Cerebellar nuclear complex (tissue), 1 donor: Measurements from ENCODE around the gene C4B.
"Not testable (repeated sequence)": the region's sequence is repeated elsewhere in the genome, so short reads cannot be mapped to it uniquely, and the experiment has no call there.

ENCODE experiments used
- DNase-seq, 2 experiments: peaks; one replicate each; lab custom pipeline; 2025; lab: John Stamatoyannopoulos, UW

The C4B gene

GRCh38 chr6:32014547-32014946 lies at the start of gene C4B:
C4B (plus strand) TSS chr6:32014795; CDS start chr6:32014846, 51 bp downstream.
- DNase-seq: not testable (repeated sequence)

GRCh38 chr6:31965700-31966099 lies 48.9 kb upstream of the C4B start:
- DNase-seq: no peak

- no peak for DNase-seq
Observed at GRCh38 chr6:31966506-31966905, 48.1 kb upstream of the C4B start.

GRCh38 chr6:31966997-31967925 lies 47.3 kb upstream of the C4B start:
- no peak for DNase-seq

GRCh38 chr6:31967926-31968320 lies 46.7 kb upstream of the C4B start:
- no peak for DNase-seq

GRCh38 chr6:31968326-31968725 lies 46.3 kb upstream of the C4B start:
- DNase-seq: no peak

GRCh38 chr6:31968791-31969711 lies 45.5 kb upstream of the C4B start:
- no peak for DNase-seq

- no peak for DNase-seq
Observed at GRCh38 chr6:31969712-31970603, 44.6 kb upstream of the C4B start.

- DNase-seq: no peak
Observed at GRCh38 chr6:31970604-31971271, 43.9 kb upstream of the C4B start.

- DNase-seq: no peak
Observed at GRCh38 chr6:31971279-31971992, 43.2 kb upstream of the C4B start.

GRCh38 chr6:31971993-31972708 lies 42.4 kb upstream of the C4B start, which contains the start of gene DXO:
DXO (minus strand) TSS chr6:31972138; CDS start chr6:31971675, 463 bp downstream.
- peak; percentile 95 to 96 for DNase-seq

GRCh38 chr6:31972709-31973350 lies 41.8 kb upstream of the C4B start:
- no peak for DNase-seq

- DNase-seq: not testable (repeated sequence)
Observed at GRCh38 chr6:31976065-31976464, 38.5 kb upstream of the C4B start.

- DNase-seq: no peak
Observed at GRCh38 chr6:31977816-31978431, 36.7 kb upstream of the C4B start.

GRCh38 chr6:31978831-31979230 lies 35.8 kb upstream of the C4B start:
- DNase-seq: no peak

GRCh38 chr6:31979238-31979898 lies 35.2 kb upstream of the C4B start:
- no peak for DNase-seq

- not testable (repeated sequence) for DNase-seq
Observed at GRCh38 chr6:31980195-31980876, 34.3 kb upstream of the C4B start.
